Adipocyte (in vitro differentiated cells): ENCODE results near the gene HEXD.
"Not testable (repeated sequence)": the region's sequence is repeated elsewhere in the genome, so short reads cannot be mapped to it uniquely, and the experiment has no call there.

Experiments used
- DNase-seq: peaks from one replicate; pipeline ENCODE4 v3.0.0-alpha.2; 2015; ENCODE audit warnings: low read depth
- H3K27me3 ChIP-seq: replicated peaks from 2 replicates; pipeline ENCODE4 v1.7.0; 2013; ENCODE audit warnings: mild to moderate bottlenecking, low read length, moderate library complexity; ENCODE audit not compliant: control insufficient read depth, insufficient read depth
- H3K36me3 ChIP-seq: 2 replicates; pipeline ENCODE4 v1.7.0; 2013; ENCODE audit warnings: low read length, mild to moderate bottlenecking, moderate library complexity; ENCODE audit not compliant: control insufficient read depth, insufficient read depth, severe bottlenecking
- H3K4me1 ChIP-seq: 2 replicates; pipeline ENCODE4 v1.7.0; 2013; ENCODE audit warnings: mild to moderate bottlenecking, low read length, moderate library complexity; ENCODE audit not compliant: control insufficient read depth, insufficient read depth
- H3K4me3 ChIP-seq: 2 replicates; pipeline ENCODE4 v1.7.0; 2013; ENCODE audit warnings: mild to moderate bottlenecking, low read length, moderate library complexity
- H3K9ac ChIP-seq: 2 replicates; pipeline ENCODE4 v1.7.0; 2013; ENCODE audit warnings: mild to moderate bottlenecking, low read length, moderate library complexity
- H3K9me3 ChIP-seq: 2 replicates; pipeline ENCODE4 v1.7.0; 2013; ENCODE audit warnings: mild to moderate bottlenecking, low read length, moderate library complexity; ENCODE audit not compliant: control insufficient read depth

The HEXD gene

GRCh38 chr17:82458885-82459424 is 40.8 kb downstream of the HEXD start:
- peak overlapping the region; percentile 98 for H3K9ac ChIP-seq
- H3K4me3 ChIP-seq, result peak overlapping the region; percentile 96
- peaks cover 17% of the 10 kb centered on the region for H3K4me1 ChIP-seq
- no peaks in the 10 kb centered on the region for H3K9me3 ChIP-seq
- H3K27me3 ChIP-seq, result no peaks in the 10 kb centered on the region
- peak; percentile 58 for DNase-seq
- peaks cover 24% of the 10 kb centered on the region for H3K36me3 ChIP-seq

- not testable (repeated sequence) for H3K4me3 ChIP-seq, H3K9ac ChIP-seq, DNase-seq, H3K9me3 ChIP-seq, H3K27me3 ChIP-seq
- peaks cover 17% of the 10 kb centered on the region for H3K4me1 ChIP-seq
- H3K36me3 ChIP-seq, result peaks cover 33% of the 10 kb centered on the region
Measured at GRCh38 chr17:82459936-82460335, 41.8 kb downstream of the HEXD start.

GRCh38 chr17:82461827-82462524 is 43.8 kb downstream of the HEXD start:
- Histone ChIP-seq H3K4me3 (no peak overlapping the region), H3K9me3 (no peaks in the 10 kb centered on the region), H3K9ac (no peak overlapping the region), H3K4me1 (peaks cover 17% of the 10 kb centered on the region), H3K36me3 (peaks cover 51% of the 10 kb centered on the region), H3K27me3 (no peaks in the 10 kb centered on the region)
- DNase-seq, result no peak

GRCh38 chr17:82463391-82463790 is 45.2 kb downstream of the HEXD start:
- no peak for DNase-seq

GRCh38 chr17:82463925-82464566 is 45.9 kb downstream of the HEXD start:
- H3K27me3 ChIP-seq, result no peaks in the 10 kb centered on the region
- DNase-seq, result no peak
- H3K4me1 ChIP-seq, result peaks cover 9% of the 10 kb centered on the region
- H3K4me3 ChIP-seq, result no peak overlapping the region
- H3K9ac ChIP-seq, result no peak overlapping the region
- H3K36me3 ChIP-seq, result peaks cover 59% of the 10 kb centered on the region
- H3K9me3 ChIP-seq, result no peaks in the 10 kb centered on the region

More at GRCh38 chr17:82463391-82463790, 45.2 kb downstream of the HEXD start:
- Histone ChIP-seq H3K9ac (no peak overlapping the region), H3K27me3 (no peaks in the 10 kb centered on the region), H3K4me1 (peaks cover 9% of the 10 kb centered on the region), H3K4me3 (no peak overlapping the region), H3K36me3 (peaks cover 53% of the 10 kb centered on the region), H3K9me3 (no peaks in the 10 kb centered on the region)

GRCh38 chr17:82464567-82464929 is 46.4 kb downstream of the HEXD start:
- Histone ChIP-seq H3K9me3 (no peaks in the 10 kb centered on the region), H3K36me3 (peaks cover 63% of the 10 kb centered on the region), H3K4me1 (peaks cover 4% of the 10 kb centered on the region), H3K4me3 (no peak overlapping the region), H3K9ac (no peak overlapping the region), H3K27me3 (no peaks in the 10 kb centered on the region)
- no peak for DNase-seq

GRCh38 chr17:82465023-82465603 is 47.0 kb downstream of the HEXD start:
- H3K9me3 ChIP-seq, result no peaks in the 10 kb centered on the region
- peaks cover 4% of the 10 kb centered on the region for H3K4me1 ChIP-seq
- peaks cover 66% of the 10 kb centered on the region for H3K36me3 ChIP-seq
- no peak overlapping the region for H3K9ac ChIP-seq
- no peaks in the 10 kb centered on the region for H3K27me3 ChIP-seq
- H3K4me3 ChIP-seq, result no peak overlapping the region
- no peak for DNase-seq

- Histone ChIP-seq H3K9ac (no peak overlapping the region), H3K4me3 (no peak overlapping the region), H3K9me3 (no peaks in the 10 kb centered on the region), H3K4me1 (peaks cover 3% of the 10 kb centered on the region), H3K27me3 (no peaks in the 10 kb centered on the region), H3K36me3 (peaks cover 54% of the 10 kb centered on the region)
- DNase-seq, result no peak
Measured at GRCh38 chr17:82468692-82469091, 50.5 kb downstream of the HEXD start.

- H3K9ac ChIP-seq, result no peak overlapping the region
- H3K4me1 ChIP-seq, result peaks cover 11% of the 10 kb centered on the region
- peaks cover 43% of the 10 kb centered on the region for H3K36me3 ChIP-seq
- no peaks in the 10 kb centered on the region for H3K9me3 ChIP-seq
- no peak overlapping the region for H3K4me3 ChIP-seq
- no peak for DNase-seq
- H3K27me3 ChIP-seq, result no peaks in the 10 kb centered on the region
Measured at GRCh38 chr17:82470065-82470464, 51.9 kb downstream of the HEXD start.

GRCh38 chr17:82474223-82475010 is 56.3 kb downstream of the HEXD start:
- no peak for DNase-seq
- Histone ChIP-seq H3K4me1 (peaks cover 18% of the 10 kb centered on the region), H3K27me3 (no peaks in the 10 kb centered on the region), H3K36me3 (peaks cover 30% of the 10 kb centered on the region), H3K4me3 (no peak overlapping the region), H3K9me3 (no peaks in the 10 kb centered on the region), H3K9ac (peak overlapping the region; percentile 67)

- peaks cover 27% of the 10 kb centered on the region for H3K4me1 ChIP-seq
- no peak overlapping the region for H3K4me3 ChIP-seq
- H3K27me3 ChIP-seq, result no peaks in the 10 kb centered on the region
- DNase-seq, result no peak
- peaks cover 33% of the 10 kb centered on the region for H3K36me3 ChIP-seq
- H3K9me3 ChIP-seq, result no peaks in the 10 kb centered on the region
- H3K9ac ChIP-seq, result no peak overlapping the region
Measured at GRCh38 chr17:82475458-82475857, 57.3 kb downstream of the HEXD start.
